Loucy (cell line): ENCODE data around the gene FZD4.

Source experiments
- H2AFZ ChIP-seq: fragments of 200-600 bp; sonication (generic); 2 replicates; pipeline ENCODE4 v1.6.0; 2016; ENCODE audit warnings: antibody characterized with exemption, mild to moderate bottlenecking, low read length, moderate library complexity
- H3F3A ChIP-seq: fragments of 200-600 bp; 2 replicates; pipeline ENCODE4 v1.6.0; 2016; ENCODE audit warnings: antibody characterized with exemption, low read depth, mild to moderate bottlenecking
- H3K27me3 ChIP-seq: fragments of 200-600 bp; sonication (generic); 2 replicates; pipeline ENCODE4 v1.6.1; 2014; ENCODE audit warnings: low read length, mild to moderate bottlenecking; ENCODE audit not compliant: insufficient read depth, poor library complexity, severe bottlenecking
- H3K36me3 ChIP-seq: fragments of 200-600 bp; sonication (generic); 2 replicates; pipeline ENCODE4 v1.6.1; 2016; ENCODE audit warnings: low read length; ENCODE audit not compliant: insufficient read depth
- H3K4me1 ChIP-seq: fragments of 200-600 bp; sonication (generic); 2 replicates; pipeline ENCODE4 v1.5.1; 2014; ENCODE audit warnings: low read length, mild to moderate bottlenecking; ENCODE audit not compliant: insufficient read depth, poor library complexity, severe bottlenecking
- H3K4me2 ChIP-seq: fragments of 200-600 bp; sonication (generic); 2 replicates; pipeline ENCODE4 v1.6.0; 2014; ENCODE audit warnings: antibody characterized with exemption, low read length, low read depth, mild to moderate bottlenecking; ENCODE audit not compliant: poor library complexity, severe bottlenecking
- H3K4me3 ChIP-seq: fragments of 200-600 bp; sonication (generic); 2 replicates; pipeline ENCODE4 v1.5.1; 2014; ENCODE audit warnings: low read length, mild to moderate bottlenecking, mixed read lengths; ENCODE audit not compliant: poor library complexity, severe bottlenecking
- H3K79me2 ChIP-seq: fragments of 200-600 bp; sonication (generic); 2 replicates; pipeline ENCODE4 v1.6.1; 2014; ENCODE audit warnings: low read length; ENCODE audit not compliant: insufficient read depth
- H3K9ac ChIP-seq: fragments of 200-600 bp; sonication (generic); 2 replicates; pipeline ENCODE4 v1.6.0; 2014; ENCODE audit warnings: mild to moderate bottlenecking, low read depth, low read length, moderate library complexity; ENCODE audit not compliant: poor library complexity, severe bottlenecking
- H3K9me2 ChIP-seq: fragments of 200-600 bp; sonication (generic); replicated peaks from 2 replicates; pipeline ENCODE4 v1.6.1; 2016; ENCODE audit warnings: low read depth, low read length, mixed read lengths
- H3K9me3 ChIP-seq: fragments of 200-600 bp; sonication (generic); 2 replicates; pipeline ENCODE4 v1.6.1; 2014; ENCODE audit warnings: mild to moderate bottlenecking, antibody characterized with exemption, low read length, low read depth; ENCODE audit not compliant: insufficient read depth
- H4K20me1 ChIP-seq: fragments of 200-600 bp; sonication (generic); 2 replicates; pipeline ENCODE4 v1.6.0; 2014; ENCODE audit warnings: antibody characterized with exemption, low read length, mild to moderate bottlenecking; ENCODE audit not compliant: insufficient read depth, poor library complexity, severe bottlenecking
- EZH2phosphoT487 ChIP-seq: fragments of 200-600 bp; IDR thresholded peaks from 2 replicates; pipeline ENCODE4 v1.6.1; 2018; ENCODE audit warnings: antibody characterized with exemption, mild to moderate bottlenecking, moderate library complexity, borderline replicate concordance
- TF ChIP-seq, protein P1 (sequence below): fragments of 200-600 bp; sonication (generic); conservative IDR thresholded peaks from 2 replicates; pipeline ENCODE4 v1.5.1; 2014; ENCODE audit warnings: mild to moderate bottlenecking, antibody characterized with exemption, low read length

The FZD4 gene

DNA sequence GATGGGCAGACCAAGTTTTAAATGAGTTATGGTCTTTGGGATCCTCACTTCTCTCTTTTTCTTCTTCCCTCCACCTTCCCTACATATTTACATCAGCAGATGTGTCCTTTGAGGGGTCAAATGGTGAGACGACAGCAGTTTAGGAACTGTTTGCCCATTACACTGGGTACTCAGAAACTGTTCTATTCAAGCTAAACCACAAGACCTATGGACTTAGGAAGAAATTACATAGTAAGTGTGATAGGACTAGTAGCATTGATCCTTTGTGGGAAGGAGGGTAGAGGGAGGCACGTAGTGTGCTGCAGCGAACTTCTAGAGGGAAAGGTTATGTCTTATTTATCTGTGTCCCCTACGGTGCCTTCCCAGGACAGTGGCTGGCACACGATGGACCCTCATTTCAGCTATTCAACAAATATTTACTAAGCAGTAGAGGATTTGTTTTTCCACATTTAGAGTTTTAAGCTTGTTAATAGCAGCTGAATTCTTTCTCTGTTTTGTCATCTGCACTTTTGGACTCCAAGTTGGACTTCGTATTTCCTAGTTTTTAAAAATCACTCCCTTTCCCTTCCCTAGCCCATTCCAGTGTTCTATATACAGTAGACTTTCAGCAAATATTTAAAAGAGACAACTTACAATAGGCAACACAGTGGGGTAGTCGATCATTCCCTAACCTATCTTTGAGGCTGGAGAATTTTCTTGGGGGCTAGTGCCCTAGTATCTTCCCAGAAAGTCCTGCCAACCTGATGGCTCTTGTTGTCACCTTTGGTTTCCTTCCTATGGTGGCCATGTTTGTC lies 13.9 kb downstream of the FZD4 start:
- peaks cover 4% of the 10 kb centered on the region for H3K4me1 ChIP-seq
- no peak overlapping the region for H3K4me3 ChIP-seq
- H3K9ac ChIP-seq, result no peak overlapping the region
- no peak for TF ChIP-seq EZH2phosphoT487
- TF ChIP-seq, protein P1, sequence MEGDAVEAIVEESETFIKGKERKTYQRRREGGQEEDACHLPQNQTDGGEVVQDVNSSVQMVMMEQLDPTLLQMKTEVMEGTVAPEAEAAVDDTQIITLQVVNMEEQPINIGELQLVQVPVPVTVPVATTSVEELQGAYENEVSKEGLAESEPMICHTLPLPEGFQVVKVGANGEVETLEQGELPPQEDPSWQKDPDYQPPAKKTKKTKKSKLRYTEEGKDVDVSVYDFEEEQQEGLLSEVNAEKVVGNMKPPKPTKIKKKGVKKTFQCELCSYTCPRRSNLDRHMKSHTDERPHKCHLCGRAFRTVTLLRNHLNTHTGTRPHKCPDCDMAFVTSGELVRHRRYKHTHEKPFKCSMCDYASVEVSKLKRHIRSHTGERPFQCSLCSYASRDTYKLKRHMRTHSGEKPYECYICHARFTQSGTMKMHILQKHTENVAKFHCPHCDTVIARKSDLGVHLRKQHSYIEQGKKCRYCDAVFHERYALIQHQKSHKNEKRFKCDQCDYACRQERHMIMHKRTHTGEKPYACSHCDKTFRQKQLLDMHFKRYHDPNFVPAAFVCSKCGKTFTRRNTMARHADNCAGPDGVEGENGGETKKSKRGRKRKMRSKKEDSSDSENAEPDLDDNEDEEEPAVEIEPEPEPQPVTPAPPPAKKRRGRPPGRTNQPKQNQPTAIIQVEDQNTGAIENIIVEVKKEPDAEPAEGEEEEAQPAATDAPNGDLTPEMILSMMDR, result no peak
- H3K36me3 ChIP-seq, result no peaks in the 10 kb centered on the region
- no peaks in the 10 kb centered on the region for H3K79me2 ChIP-seq
- no peak overlapping the region for H3K4me2 ChIP-seq
- no peaks in the 10 kb centered on the region for H4K20me1 ChIP-seq
- no peaks in the 10 kb centered on the region for H3K27me3 ChIP-seq
- no peaks in the 10 kb centered on the region for H3F3A ChIP-seq
- no peaks in the 10 kb centered on the region for H3K9me3 ChIP-seq
- no peaks in the 10 kb centered on the region for H3K9me2 ChIP-seq
- no peak overlapping the region for H2AFZ ChIP-seq

DNA sequence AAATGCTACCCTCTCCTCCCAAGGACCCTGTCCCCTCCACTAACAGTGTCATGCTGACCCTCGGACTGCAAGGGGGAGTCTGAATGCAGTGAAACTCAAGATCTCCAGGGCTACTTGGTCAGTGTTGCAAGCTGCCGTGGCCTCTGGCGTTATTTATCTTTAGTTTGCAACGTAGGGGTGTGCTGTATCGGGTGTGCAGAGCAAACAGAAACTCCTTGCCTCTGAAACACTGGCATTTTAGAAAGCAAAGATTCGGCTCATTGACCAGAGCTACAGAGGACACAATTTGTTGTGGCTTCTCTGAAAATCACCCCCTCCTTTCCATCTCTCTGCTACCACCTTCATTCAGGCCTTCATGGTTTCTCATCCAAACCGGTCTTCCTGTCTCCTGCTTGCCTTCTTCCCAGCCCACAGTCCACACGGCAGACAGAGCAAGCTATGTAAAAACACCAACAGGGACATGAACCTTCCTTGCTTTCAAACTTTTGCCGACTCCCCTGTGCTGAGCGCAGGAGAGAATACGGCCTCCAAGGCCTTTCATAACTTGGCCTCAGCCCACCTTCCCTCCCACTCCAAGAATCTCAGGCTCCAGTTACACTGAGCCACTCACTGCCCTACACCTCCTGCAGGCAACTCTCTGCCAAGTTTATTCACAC lies 14.9 kb downstream of the FZD4 start:
- H3K4me3 ChIP-seq, result no peak overlapping the region
- no peak overlapping the region for H3K4me2 ChIP-seq
- no peaks in the 10 kb centered on the region for H4K20me1 ChIP-seq
- H3K36me3 ChIP-seq, result no peaks in the 10 kb centered on the region
- H3K79me2 ChIP-seq, result no peaks in the 10 kb centered on the region
- H3K27me3 ChIP-seq, result no peaks in the 10 kb centered on the region
- no peaks in the 10 kb centered on the region for H3F3A ChIP-seq
- peaks cover 4% of the 10 kb centered on the region for H3K4me1 ChIP-seq
- H3K9me3 ChIP-seq, result no peaks in the 10 kb centered on the region
- H2AFZ ChIP-seq, result peak overlapping the region; percentile 65; the same call in 1 of the 2 replicates
- no peak for TF ChIP-seq EZH2phosphoT487
- TF ChIP-seq, protein P1, result no peak
- H3K9ac ChIP-seq, result no peak overlapping the region
- H3K9me2 ChIP-seq, result no peaks in the 10 kb centered on the region

DNA sequence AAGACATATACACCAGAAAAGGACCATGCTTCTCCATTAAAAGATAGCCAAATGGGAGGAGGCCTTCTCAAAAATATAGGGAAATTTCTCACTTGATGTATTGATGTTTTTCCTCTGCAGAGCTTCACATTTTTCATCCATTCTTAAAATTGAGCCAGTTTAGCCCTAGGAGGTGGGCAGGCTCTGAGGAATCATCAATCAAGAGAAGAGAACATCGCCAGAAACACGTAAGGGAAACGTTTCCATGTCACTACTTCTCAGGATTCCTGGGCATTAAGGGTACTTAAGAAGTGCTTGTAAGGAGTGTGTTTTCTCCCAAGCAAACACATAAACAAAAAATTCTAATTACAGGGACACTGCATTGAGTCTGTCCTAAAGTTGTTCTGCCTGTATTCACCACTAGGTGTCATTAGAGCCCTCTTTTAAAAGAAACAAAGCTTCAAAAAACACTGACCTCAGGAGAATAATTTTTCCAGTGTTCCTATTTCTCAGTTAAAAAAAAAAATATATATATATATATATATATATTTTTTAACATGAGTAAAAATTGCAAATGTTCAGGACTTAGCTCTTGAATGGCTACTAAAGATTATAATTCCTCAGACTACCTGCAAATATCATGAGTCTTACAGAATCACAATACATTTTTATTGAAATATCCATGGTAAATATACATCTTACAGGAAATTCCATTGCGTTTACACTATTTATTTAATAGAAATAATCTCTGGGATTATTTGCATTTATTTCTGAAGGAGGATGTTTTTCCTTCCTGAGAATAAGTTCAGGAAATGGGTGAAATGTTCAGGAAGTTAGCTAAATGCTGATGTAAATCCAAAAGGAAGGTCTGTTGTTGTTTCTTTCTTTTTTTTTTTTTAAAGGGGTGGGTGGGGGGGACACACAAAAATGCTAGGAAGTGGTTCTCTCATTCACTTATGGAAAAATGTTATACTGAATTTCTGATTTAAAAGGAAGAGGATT lies 16.0 kb downstream of the FZD4 start:
- Histone ChIP-seq H3K27me3 (no peaks in the 10 kb centered on the region), H3K4me1 (peaks cover 4% of the 10 kb centered on the region), H4K20me1 (no peaks in the 10 kb centered on the region), H3K79me2 (no peaks in the 10 kb centered on the region), H2AFZ (peak overlapping the region; percentile 65; the same call in 1 of the 2 replicates), H3K9me2 (no peaks in the 10 kb centered on the region), H3K4me3 (no peak overlapping the region), H3K4me2 (no peak overlapping the region), H3K9me3 (no peaks in the 10 kb centered on the region), H3K36me3 (no peaks in the 10 kb centered on the region), H3F3A (no peaks in the 10 kb centered on the region), H3K9ac (no peak overlapping the region)
- TF ChIP-seq, protein P1, result peak; percentile 67
- no peak for TF ChIP-seq EZH2phosphoT487
